Measurements from ENCODE around the gene ST6GALNAC3. TPM values are rescaled to one million over a fixed set of nuclear protein-coding genes. Genes with fewer than 3 reads are reported as not detected.
"Not testable (repeated sequence)": the region's sequence is repeated elsewhere in the genome, so short reads cannot be mapped to it uniquely, and the experiment has no call there.

Gene ST6GALNAC3
- total RNA-seq, 1 experiment from 2014 or later: 4.8 TPM

DNA sequence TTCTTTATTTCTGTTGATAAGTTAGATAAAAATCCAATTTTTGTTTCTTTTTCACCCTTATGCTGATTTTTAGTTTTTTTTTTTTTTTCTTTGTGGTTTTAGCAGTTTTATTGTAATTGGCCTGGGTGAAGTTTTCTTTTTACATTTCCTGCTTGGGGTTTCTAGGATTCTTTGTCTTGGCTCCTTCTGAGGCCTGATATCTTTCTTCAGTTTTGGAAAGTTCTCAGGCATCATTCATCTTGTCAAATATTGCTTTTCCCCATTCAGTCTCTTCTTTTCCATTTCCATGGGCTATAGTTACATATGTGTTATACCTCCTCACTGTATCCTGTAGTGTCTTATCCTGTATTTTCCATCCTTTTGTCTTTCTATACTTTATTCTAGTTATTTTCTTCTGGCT is 28.5 kb downstream of the ST6GALNAC3 start:
- Histone ChIP-seq H2AFZ (ENCODE audit: low read length) (no peak overlapping the region), H3K9me3 (ENCODE audit: low read length) (no peaks in the 10 kb centered on the region), H3K4me3 (ENCODE audit: low read length) (no peak overlapping the region), H4K20me1 (ENCODE audit: insufficient read depth, low read depth, low read length) (no peaks in the 10 kb centered on the region), H3K9ac (ENCODE audit: low read length) (no peak overlapping the region), H3K4me2 (ENCODE audit: low read depth, low read length, poor library complexity, severe bottlenecking) (no peak overlapping the region), H3K27ac (ENCODE audit: low read length) (no peak overlapping the region), H3K36me3 (ENCODE audit: insufficient read depth, low read length) (no peaks in the 10 kb centered on the region), H3K27me3 (ENCODE audit: low read length) (no peaks in the 10 kb centered on the region; the same call in 1 of the 2 replicates), H3K79me2 (ENCODE audit: low read length) (no peaks in the 10 kb centered on the region), H3K4me1 (ENCODE audit: low read length) (no peaks in the 10 kb centered on the region), H3K9me2 (replicated peaks; ENCODE audit: insufficient read depth, low read length) (no peaks in the 10 kb centered on the region)
- DNase-seq: no peak

DNA sequence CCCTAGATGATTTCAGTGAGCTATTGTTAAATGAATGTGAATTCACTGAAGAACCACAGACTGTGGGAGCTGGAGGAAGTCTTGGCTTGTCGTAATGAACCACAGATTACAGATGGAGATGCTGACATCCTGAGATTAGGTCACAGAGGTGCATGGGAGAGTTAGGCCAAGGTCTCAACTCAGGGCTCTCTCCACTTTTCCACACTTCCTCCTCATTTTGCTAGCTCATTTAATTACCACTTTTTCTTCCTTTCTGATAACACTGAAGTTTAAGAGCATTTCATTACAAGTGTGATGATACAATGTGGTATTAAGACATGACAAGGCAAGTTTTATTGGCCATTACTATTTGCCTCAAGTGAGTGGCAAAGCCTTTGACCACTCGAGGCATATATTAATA is 30.8 kb downstream of the ST6GALNAC3 start:
- Histone ChIP-seq H3K27ac (ENCODE audit: low read length) (no peak overlapping the region), H3K9me3 (ENCODE audit: low read length) (no peaks in the 10 kb centered on the region), H4K20me1 (ENCODE audit: insufficient read depth, low read depth, low read length) (no peaks in the 10 kb centered on the region), H2AFZ (ENCODE audit: low read length) (no peak overlapping the region), H3K36me3 (ENCODE audit: insufficient read depth, low read length) (no peaks in the 10 kb centered on the region), H3K4me2 (ENCODE audit: low read depth, low read length, poor library complexity, severe bottlenecking) (no peak overlapping the region), H3K4me1 (ENCODE audit: low read length) (no peaks in the 10 kb centered on the region), H3K27me3 (ENCODE audit: low read length) (no peaks in the 10 kb centered on the region; the same call in 1 of the 2 replicates), H3K9ac (ENCODE audit: low read length) (no peak overlapping the region), H3K4me3 (ENCODE audit: low read length) (no peak overlapping the region), H3K79me2 (ENCODE audit: low read length) (no peaks in the 10 kb centered on the region), H3K9me2 (replicated peaks; ENCODE audit: insufficient read depth, low read length) (no peaks in the 10 kb centered on the region)
- DNase-seq: no peak

DNA sequence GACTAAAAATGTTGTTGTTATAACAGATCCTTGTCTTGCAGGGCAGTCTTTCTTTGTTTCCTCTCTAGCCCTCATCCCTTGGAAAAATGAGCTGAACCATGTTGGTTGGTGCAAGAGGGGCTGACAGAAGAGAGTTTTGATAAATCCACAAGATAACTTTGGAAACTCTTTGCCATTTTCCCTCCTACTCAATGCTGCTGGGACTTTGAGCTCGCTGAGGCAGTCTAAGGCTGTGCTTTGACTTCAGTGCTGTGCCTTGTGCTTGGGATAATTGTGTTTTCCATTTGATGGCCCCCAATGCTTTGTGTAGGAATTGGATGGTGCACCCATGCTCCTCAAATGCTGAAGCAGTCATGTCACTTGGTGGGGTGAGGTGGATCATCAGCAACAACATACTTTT is 31.7 kb downstream of the ST6GALNAC3 start:
- Histone ChIP-seq H3K4me1 (ENCODE audit: low read length) (no peaks in the 10 kb centered on the region), H2AFZ (ENCODE audit: low read length) (no peak overlapping the region), H3K36me3 (ENCODE audit: insufficient read depth, low read length) (no peaks in the 10 kb centered on the region), H3K27ac (ENCODE audit: low read length) (no peak overlapping the region), H3K4me3 (ENCODE audit: low read length) (no peak overlapping the region), H4K20me1 (ENCODE audit: insufficient read depth, low read depth, low read length) (no peaks in the 10 kb centered on the region), H3K79me2 (ENCODE audit: low read length) (no peaks in the 10 kb centered on the region), H3K9me2 (replicated peaks; ENCODE audit: insufficient read depth, low read length) (no peaks in the 10 kb centered on the region), H3K4me2 (ENCODE audit: low read depth, low read length, poor library complexity, severe bottlenecking) (no peak overlapping the region), H3K9me3 (ENCODE audit: low read length) (no peaks in the 10 kb centered on the region), H3K27me3 (ENCODE audit: low read length) (no peaks in the 10 kb centered on the region; the same call in 1 of the 2 replicates), H3K9ac (ENCODE audit: low read length) (no peak overlapping the region)
- no peak for DNase-seq

DNA sequence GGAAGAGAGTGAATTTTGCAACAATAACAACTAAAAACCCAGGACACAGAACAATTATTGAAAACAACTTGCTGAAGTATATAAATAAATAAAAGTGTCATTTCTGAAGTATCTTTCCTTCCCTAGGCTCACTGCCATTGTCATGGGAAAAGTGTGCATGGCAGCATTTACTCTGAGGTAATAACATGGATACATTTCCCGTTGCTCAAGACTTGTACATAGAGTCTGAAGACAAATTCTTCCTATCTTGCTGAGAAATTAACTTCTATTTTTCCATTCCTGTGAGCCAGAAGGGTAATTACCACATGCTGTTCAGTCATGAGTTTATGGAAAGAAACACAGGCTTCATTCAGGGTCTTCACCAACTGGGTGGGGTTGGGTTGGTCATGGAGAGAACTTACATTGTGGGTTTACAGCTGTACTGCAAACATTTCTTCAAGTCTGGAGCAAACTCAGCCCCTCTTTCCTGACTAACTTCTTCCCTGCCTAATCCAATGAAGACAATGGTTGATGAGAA is 32.2 kb downstream of the ST6GALNAC3 start:
- Histone ChIP-seq H3K9ac (ENCODE audit: low read length) (no peak overlapping the region), H3K9me3 (ENCODE audit: low read length) (no peaks in the 10 kb centered on the region), H3K4me1 (ENCODE audit: low read length) (no peaks in the 10 kb centered on the region), H3K36me3 (ENCODE audit: insufficient read depth, low read length) (no peaks in the 10 kb centered on the region), H3K79me2 (ENCODE audit: low read length) (no peaks in the 10 kb centered on the region), H3K9me2 (replicated peaks; ENCODE audit: insufficient read depth, low read length) (no peaks in the 10 kb centered on the region), H2AFZ (ENCODE audit: low read length) (no peak overlapping the region), H3K27ac (ENCODE audit: low read length) (no peak overlapping the region), H3K4me2 (ENCODE audit: low read depth, low read length, poor library complexity, severe bottlenecking) (no peak overlapping the region), H4K20me1 (ENCODE audit: insufficient read depth, low read depth, low read length) (no peaks in the 10 kb centered on the region), H3K4me3 (ENCODE audit: low read length) (no peak overlapping the region), H3K27me3 (ENCODE audit: low read length) (no peaks in the 10 kb centered on the region)
- DNase-seq: no peak

DNA sequence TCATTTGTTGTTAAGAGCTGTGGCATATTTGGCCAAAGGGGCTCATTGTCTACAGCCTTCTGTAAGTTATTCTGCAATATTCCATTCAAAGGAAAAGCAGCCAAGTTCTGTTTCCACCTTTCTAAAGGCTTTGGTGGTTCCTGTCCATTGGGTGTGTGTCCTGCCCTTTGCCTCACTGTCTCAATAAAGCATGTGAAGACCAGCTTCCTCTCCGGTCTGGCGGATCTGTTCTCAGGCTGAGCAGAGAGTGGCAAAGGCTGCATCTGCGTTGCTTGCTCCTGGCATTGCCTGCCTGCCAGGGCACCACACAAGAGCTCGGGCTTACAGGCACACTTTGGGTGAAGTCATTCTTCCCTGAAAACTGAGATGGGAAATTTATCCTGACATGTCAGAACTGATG is 34.9 kb downstream of the ST6GALNAC3 start:
- Histone ChIP-seq H3K4me3 (ENCODE audit: low read length) (no peak overlapping the region), H3K27ac (ENCODE audit: low read length) (no peak overlapping the region), H3K9me3 (ENCODE audit: low read length) (no peaks in the 10 kb centered on the region), H3K9ac (ENCODE audit: low read length) (no peak overlapping the region), H2AFZ (ENCODE audit: low read length) (no peak overlapping the region), H3K9me2 (replicated peaks; ENCODE audit: insufficient read depth, low read length) (no peaks in the 10 kb centered on the region), H3K4me1 (ENCODE audit: low read length) (no peaks in the 10 kb centered on the region), H3K79me2 (ENCODE audit: low read length) (no peaks in the 10 kb centered on the region), H3K36me3 (ENCODE audit: insufficient read depth, low read length) (no peaks in the 10 kb centered on the region), H3K27me3 (ENCODE audit: low read length) (no peaks in the 10 kb centered on the region), H3K4me2 (ENCODE audit: low read depth, low read length, poor library complexity, severe bottlenecking) (no peak overlapping the region), H4K20me1 (ENCODE audit: insufficient read depth, low read depth, low read length) (no peaks in the 10 kb centered on the region)
- no peak for DNase-seq

DNA sequence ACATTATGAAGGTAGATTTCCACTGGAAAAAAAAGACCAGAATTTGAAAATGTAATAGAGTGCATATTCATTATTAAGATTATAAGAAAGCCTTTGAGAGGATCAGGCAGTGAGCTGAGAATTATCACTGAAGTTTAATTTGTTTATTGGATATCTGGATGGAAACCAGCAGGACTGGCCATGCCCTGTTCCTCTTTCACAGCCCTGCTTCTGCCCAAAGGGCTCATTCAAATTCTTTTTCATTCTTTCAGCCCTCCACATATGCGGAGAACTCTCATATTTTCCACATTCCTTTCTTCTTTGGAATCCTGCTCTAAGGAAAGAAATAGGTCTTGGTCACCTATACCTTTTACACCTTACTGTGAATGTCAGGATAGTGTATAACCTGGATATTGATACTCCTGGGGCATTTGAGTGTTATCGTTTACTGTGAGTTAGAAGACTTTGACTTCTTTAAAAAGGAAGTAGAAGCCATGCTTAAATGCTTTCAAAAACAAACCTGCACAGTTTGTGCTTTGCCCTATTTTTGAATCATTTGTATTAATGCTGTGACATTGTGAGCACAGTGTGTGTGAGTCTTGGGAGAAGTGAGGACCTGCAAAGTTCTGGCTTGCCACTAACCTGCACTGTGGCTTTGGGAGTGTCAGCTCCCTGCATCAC is 35.5 kb downstream of the ST6GALNAC3 start:
- no peak overlapping the region for H3K9ac ChIP-seq (ENCODE audit: low read length)
- H3K4me2 ChIP-seq (ENCODE audit: low read depth, low read length, poor library complexity, severe bottlenecking): no peak overlapping the region
- no peaks in the 10 kb centered on the region for H3K27me3 ChIP-seq (ENCODE audit: low read length)
- no peaks in the 10 kb centered on the region for H3K4me1 ChIP-seq (ENCODE audit: low read length)
- H3K9me2 ChIP-seq (replicated peaks; ENCODE audit: insufficient read depth, low read length): no peaks in the 10 kb centered on the region
- no peak overlapping the region for H2AFZ ChIP-seq (ENCODE audit: low read length)
- no peak for DNase-seq
- no peaks in the 10 kb centered on the region for H4K20me1 ChIP-seq (ENCODE audit: insufficient read depth, low read depth, low read length)
- no peak overlapping the region for H3K4me3 ChIP-seq (ENCODE audit: low read length)
- no peak overlapping the region for H3K27ac ChIP-seq (ENCODE audit: low read length)
- H3K79me2 ChIP-seq (ENCODE audit: low read length): no peaks in the 10 kb centered on the region
- H3K9me3 ChIP-seq (ENCODE audit: low read length): no peaks in the 10 kb centered on the region
- H3K36me3 ChIP-seq (ENCODE audit: insufficient read depth, low read length): no peaks in the 10 kb centered on the region

DNA sequence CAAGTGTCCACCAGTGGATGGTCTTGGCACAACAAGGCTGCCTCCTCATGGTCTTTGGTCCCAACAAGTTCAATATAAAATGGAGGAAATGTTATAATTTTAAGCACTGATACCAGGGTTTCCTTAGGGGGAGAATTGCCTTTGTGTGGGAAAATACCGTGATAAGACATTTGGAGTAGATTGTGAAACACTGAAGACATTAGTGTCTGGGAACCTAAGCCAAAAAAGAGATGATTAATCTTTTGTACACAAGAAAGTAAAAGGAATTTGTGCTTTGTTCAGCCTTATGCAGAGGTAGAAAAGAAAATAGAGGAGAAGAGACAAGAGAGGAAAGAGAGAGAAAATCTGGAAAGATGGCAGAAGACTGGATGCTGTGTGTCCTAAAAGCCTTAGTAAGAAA is 36.1 kb downstream of the ST6GALNAC3 start:
- Histone ChIP-seq H3K9me2 (replicated peaks; ENCODE audit: insufficient read depth, low read length) (no peaks in the 10 kb centered on the region), H3K4me3 (ENCODE audit: low read length) (no peak overlapping the region), H3K9ac (ENCODE audit: low read length) (no peak overlapping the region), H3K36me3 (ENCODE audit: insufficient read depth, low read length) (no peaks in the 10 kb centered on the region), H3K4me2 (ENCODE audit: low read depth, low read length, poor library complexity, severe bottlenecking) (no peak overlapping the region), H3K9me3 (ENCODE audit: low read length) (no peaks in the 10 kb centered on the region), H4K20me1 (ENCODE audit: insufficient read depth, low read depth, low read length) (no peaks in the 10 kb centered on the region), H3K27ac (ENCODE audit: low read length) (no peak overlapping the region), H3K79me2 (ENCODE audit: low read length) (no peaks in the 10 kb centered on the region), H2AFZ (ENCODE audit: low read length) (no peak overlapping the region), H3K27me3 (ENCODE audit: low read length) (no peaks in the 10 kb centered on the region), H3K4me1 (ENCODE audit: low read length) (no peaks in the 10 kb centered on the region)
- no peak for DNase-seq

DNA sequence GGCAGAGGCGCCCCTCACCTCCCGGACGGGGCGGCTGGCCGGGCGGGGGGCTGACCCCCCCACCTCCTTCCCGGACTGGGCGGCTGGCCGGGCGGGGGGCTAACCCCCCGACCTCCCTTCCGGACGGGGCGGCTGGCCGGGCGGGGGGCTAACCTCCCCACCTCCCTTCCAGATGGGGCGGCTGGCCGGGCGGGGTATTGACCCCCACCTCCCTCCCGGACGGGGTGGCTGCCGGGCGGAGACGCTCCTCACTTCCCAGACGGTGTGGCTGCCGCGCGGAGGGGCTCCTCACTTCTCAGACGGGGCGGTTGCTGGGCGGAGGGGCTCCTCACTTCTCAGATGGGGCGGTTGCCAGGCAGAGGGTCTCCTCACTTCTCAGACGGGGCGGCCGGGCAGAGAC is 37.8 kb downstream of the ST6GALNAC3 start:
- not testable (repeated sequence) for H3K27me3 ChIP-seq (ENCODE audit: low read length); H4K20me1 ChIP-seq (ENCODE audit: insufficient read depth, low read depth, low read length); H3K4me2 ChIP-seq (ENCODE audit: low read depth, low read length, poor library complexity, severe bottlenecking); DNase-seq; H3K9me2 ChIP-seq (replicated peaks; ENCODE audit: insufficient read depth, low read length); H2AFZ ChIP-seq (ENCODE audit: low read length); H3K36me3 ChIP-seq (ENCODE audit: insufficient read depth, low read length); H3K4me3 ChIP-seq (ENCODE audit: low read length); H3K79me2 ChIP-seq (ENCODE audit: low read length); H3K27ac ChIP-seq (ENCODE audit: low read length); H3K9me3 ChIP-seq (ENCODE audit: low read length); H3K9ac ChIP-seq (ENCODE audit: low read length); H3K4me1 ChIP-seq (ENCODE audit: low read length)
